Measurements from ENCODE around the gene CCDC177. TPM values are rescaled to one million over a fixed set of nuclear protein-coding genes. Genes with fewer than 3 reads are reported as not detected.

CCDC177 gene
- total and polyA plus RNA-seq, 8 donors: 0.04 to 0.05 TPM; not detected in 6

DNA sequence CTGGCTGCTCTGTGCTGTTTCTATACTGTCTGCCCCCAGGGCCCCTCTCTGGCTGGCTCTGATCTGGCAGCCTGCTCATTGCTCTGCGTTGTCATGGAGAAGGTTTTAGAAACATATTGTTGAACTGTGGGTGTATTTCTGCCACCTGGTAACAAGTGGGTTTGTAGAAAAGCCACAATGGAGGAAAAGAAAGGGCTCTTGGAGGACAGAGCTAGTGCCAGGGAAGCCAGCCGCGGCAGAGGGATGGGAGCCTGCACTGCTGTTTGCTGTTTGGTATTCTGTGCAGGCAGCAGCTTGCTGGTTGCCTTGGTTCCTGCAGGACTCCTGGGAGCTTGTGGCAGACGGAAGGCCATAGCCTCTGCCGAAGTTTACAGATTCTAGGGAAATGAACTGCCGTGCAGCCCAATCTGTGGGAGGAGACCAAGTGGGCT lies 15.1 kb downstream of the CCDC177 start:
- Histone ChIP-seq H3K27ac (no peak overlapping the region), H3K27me3 (peaks cover 0 to 69% of the 10 kb centered on the region in 2 donors), H3K36me3 (no peaks in the 10 kb centered on the region), H3K4me3 (no peak overlapping the region), H3K9me3 (no peaks in the 10 kb centered on the region), H3K4me1 (no peaks in the 10 kb centered on the region)
- DNase-seq: no peak
- no peak for ATAC-seq
- intact Hi-C loops (cut with DNase I): no loop called here
- TF ChIP-seq, protein P1, sequence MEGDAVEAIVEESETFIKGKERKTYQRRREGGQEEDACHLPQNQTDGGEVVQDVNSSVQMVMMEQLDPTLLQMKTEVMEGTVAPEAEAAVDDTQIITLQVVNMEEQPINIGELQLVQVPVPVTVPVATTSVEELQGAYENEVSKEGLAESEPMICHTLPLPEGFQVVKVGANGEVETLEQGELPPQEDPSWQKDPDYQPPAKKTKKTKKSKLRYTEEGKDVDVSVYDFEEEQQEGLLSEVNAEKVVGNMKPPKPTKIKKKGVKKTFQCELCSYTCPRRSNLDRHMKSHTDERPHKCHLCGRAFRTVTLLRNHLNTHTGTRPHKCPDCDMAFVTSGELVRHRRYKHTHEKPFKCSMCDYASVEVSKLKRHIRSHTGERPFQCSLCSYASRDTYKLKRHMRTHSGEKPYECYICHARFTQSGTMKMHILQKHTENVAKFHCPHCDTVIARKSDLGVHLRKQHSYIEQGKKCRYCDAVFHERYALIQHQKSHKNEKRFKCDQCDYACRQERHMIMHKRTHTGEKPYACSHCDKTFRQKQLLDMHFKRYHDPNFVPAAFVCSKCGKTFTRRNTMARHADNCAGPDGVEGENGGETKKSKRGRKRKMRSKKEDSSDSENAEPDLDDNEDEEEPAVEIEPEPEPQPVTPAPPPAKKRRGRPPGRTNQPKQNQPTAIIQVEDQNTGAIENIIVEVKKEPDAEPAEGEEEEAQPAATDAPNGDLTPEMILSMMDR (IDR thresholded peaks at IDR 0.05): no peak

DNA sequence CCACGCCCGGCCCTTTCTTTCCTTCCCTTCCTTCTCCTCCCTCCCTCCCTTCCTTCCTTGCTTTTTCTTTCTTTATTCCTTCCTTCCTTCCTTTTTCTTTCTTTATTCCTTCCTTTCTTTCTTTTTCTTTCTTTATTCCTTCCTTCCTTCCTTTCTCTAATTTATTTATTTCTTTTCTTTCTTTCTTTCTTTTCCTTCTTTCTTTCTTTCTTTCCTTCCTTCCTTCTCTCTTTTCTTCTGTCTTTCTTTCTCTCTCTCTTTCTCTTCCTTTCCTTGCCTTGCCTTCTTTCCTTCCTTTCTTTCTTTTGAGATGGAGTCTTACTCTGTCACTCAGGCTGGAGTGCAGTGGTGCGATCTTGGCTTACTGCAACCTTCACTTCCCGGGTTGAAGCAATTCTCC lies 15.9 kb downstream of the CCDC177 start:
- Histone ChIP-seq H3K27ac (no peak overlapping the region), H3K36me3 (no peaks in the 10 kb centered on the region), H3K27me3 (peaks cover 0 to 64% of the 10 kb centered on the region in 2 donors), H3K4me1 (no peaks in the 10 kb centered on the region), H3K4me3 (no peak overlapping the region), H3K9me3 (no peaks in the 10 kb centered on the region)
- intact Hi-C loops (cut with DNase I): no loop called here
- DNase-seq (no peak), ATAC-seq (no peak)
- TF ChIP-seq, protein P1 (IDR thresholded peaks at IDR 0.05): no peak

DNA sequence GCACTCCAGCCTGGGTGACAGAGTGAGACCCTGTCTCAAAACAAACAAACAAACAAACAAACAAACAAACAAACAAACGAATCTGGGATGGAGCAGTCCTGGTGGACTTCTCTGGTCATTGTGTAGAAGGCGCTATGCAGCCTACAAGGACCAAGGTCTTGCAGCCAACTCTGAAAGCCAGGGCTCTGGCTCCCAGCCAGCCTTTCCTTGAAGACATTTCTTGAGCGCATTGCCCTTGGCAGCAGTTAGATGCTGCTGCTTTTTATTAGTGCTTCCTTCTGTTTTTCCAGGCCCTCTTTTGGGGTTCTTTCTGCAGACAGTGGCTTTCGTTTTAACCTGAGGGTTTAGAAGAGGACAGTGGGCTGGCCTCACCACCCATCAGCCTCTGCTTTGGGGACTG lies 20.2 kb downstream of the CCDC177 start:
- H3K27me3 ChIP-seq: peaks cover 0 to 61% of the 10 kb centered on the region in 2 donors
- H3K27ac ChIP-seq: no peak overlapping the region
- no peaks in the 10 kb centered on the region for H3K9me3 ChIP-seq
- H3K36me3 ChIP-seq: no peaks in the 10 kb centered on the region
- TF ChIP-seq, protein P1 (IDR thresholded peaks at IDR 0.05): no peak
- ATAC-seq: no peak
- DNase-seq: no peak
- H3K4me1 ChIP-seq: no peaks in the 10 kb centered on the region
- H3K4me3 ChIP-seq: no peak overlapping the region
- intact Hi-C loops (cut with DNase I): no loop called here

DNA sequence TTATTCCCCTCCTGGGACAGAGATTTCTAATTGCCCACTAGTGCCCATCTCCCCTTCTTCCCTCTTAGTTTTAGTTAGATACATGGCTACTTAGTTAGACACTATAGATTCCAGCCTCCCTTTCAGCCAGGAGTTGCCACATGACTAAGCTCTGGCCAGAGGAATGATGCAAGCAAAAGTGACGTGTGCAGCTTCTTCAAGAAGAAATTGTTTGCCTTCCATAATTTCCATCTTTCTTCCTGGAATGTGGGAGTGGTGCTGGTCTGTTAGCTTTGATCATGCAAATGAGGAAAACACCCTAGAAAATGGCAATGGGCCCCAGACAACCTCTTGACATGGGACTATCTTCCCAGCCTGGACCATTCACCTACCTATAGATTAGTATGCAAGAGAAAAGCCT lies 21.4 kb downstream of the CCDC177 start:
- TF ChIP-seq, protein P1 (IDR thresholded peaks at IDR 0.05): no peak
- DNase-seq: peak in 1 of 4 donors; percentile 62
- intact Hi-C loops (cut with DNase I): no loop called here
- Histone ChIP-seq H3K4me3 (no peak overlapping the region), H3K9me3 (no peaks in the 10 kb centered on the region), H3K4me1 (no peaks in the 10 kb centered on the region), H3K27ac (no peak overlapping the region), H3K36me3 (no peaks in the 10 kb centered on the region), H3K27me3 (peaks cover 2 to 65% of the 10 kb centered on the region in 2 donors)
- peak; percentile 81 for ATAC-seq

DNA sequence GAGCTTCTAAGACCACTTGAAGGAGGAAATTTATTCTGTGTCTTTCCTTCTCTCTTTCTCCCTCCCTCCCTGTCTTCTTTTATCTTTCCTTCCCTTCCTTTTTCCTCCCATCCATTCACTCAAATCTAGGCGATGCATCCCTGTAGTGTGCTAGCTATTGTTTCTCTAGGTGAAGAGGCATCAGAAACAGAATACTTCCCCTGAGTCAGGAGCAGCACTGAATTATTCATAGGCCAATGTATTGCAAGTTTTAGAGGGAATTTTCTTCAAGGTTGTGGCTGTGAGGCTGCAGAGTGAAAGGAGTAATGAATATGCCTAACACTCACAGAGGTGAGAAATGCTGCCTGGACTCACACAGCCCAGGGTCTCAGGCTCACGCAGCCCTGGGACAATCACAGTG lies 23.2 kb downstream of the CCDC177 start:
- Histone ChIP-seq H3K27me3 (peaks cover 11 to 77% of the 10 kb centered on the region in 2 donors), H3K4me3 (no peak overlapping the region), H3K27ac (no peak overlapping the region), H3K9me3 (no peaks in the 10 kb centered on the region), H3K4me1 (no peaks in the 10 kb centered on the region), H3K36me3 (no peaks in the 10 kb centered on the region)
- TF ChIP-seq, protein P1 (IDR thresholded peaks at IDR 0.05): no peak
- no peak for DNase-seq
- no peak for ATAC-seq
- intact Hi-C loops (cut with DNase I): no loop called here

Data from left lung (tissue), 10 donors.